GM18870 (cell line): ENCODE results near the gene LARGE2.

Experiments
- ATAC-seq: cut with Tn5 transposase; IDR thresholded peaks from one replicate; pipeline ENCODE4 v1.9.1; 2021; ENCODE audit warnings: moderate library complexity; ENCODE audit not compliant: unreplicated experiment

LARGE2 gene

GRCh38 chr11:45928535-45929215 is 6.2 kb downstream of the LARGE2 start:
- ATAC-seq = no peak

DNA sequence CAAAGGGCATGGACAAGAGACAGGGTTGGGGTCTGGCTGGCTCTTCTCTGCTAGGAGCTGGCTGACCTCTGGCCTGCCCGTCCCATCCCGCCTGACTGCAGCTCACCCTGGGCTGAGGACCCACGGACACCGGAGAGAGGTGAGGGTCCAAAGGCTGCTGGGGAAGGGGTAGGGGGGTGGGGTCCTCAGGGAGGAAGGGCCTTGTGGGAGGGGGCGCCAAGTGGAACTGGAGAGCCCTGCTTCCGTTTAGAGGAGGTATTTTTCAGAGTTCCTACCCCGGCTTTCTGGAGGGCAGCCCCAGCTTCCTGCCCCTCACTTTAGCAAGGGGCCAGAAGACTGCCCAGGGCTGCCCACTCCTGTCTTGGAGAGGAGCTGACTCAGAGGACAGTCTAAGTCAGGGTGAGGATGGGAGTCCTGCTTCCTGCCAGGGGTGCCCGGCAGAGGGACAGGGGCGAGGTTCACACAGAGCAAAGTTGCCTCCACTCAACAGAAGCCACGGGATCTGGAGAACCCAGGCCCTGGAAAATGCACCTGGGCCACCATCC is 7.1 kb downstream of the LARGE2 start:
- no peak for ATAC-seq

- peak; percentile 91 for ATAC-seq
Observed at GRCh38 chr11:45930031-45930794, 7.8 kb downstream of the LARGE2 start.

DNA sequence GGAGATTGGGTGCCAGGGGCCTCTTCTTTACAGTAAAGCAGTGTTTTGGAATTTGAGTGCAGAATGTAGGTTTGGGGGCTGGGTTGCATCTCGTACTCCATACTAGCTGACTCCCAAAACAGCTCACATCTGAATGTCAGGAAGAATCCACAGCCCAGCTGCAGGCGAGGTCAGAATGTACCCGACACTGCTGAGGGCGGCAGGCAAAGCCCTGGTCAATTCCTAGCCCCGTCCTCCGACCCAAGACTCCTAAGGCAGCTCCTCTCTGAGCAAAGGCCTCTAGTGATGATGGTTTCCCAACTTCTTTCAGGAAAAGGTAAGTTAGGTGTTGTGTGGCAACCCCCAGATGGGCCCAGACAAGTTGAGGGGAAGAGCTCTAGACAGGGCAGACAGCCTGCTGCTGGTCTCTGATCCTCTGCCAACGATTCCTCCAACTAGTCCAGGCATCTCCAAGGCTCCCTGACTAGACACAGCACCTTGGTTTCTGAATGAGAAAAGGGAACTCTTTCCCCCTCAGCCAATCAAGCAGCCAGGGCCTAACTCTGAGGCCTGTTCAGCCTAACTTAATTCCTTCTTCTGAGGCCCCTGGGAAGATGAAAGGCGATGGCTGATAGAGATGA is 8.6 kb downstream of the LARGE2 start:
- no peak for ATAC-seq

DNA sequence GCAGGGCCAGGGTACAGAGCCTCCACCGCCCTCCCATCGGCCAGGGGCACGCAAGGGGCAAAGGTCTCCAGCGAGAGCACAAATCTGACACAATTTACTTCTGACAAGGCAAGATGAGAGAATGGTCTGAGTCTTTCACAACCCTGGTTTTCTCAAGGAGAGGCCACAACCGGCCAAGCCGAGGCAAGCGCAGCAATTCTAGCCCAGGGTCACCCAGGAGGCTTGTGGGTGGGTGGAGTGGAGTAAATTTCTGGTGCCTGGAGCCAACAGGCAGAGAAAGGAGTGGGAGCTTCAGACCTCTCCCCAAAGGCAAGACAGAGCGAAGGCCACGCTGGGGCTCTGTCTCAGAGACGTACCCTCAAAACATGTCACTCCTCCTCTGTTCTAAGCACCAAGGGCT is 9.3 kb downstream of the LARGE2 start:
- no peak for ATAC-seq

DNA sequence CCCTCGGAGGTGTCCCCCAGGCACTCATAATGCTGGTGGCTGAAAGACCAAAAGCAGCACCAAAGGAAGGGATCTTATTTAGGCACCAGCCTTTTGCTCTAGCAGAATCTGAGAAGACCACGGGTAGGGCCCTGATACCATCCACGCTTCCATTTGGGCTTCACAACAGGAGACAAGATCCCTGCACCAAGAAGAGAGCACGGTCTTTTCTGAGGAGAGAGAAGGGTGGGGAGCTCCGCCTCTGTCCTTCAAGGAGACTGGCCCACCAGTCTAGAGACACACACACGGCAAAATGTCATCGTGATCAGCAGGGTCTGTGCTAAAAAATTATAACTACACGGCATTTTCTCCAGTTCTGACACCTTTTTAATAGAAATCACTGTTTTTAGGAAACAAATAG is 9.8 kb downstream of the LARGE2 start:
- no peak for ATAC-seq

- no peak for ATAC-seq
Observed at GRCh38 chr11:45933131-45933831, 10.8 kb downstream of the LARGE2 start.

- ATAC-seq = no peak
Observed at GRCh38 chr11:45933846-45934579, 11.6 kb downstream of the LARGE2 start.

DNA sequence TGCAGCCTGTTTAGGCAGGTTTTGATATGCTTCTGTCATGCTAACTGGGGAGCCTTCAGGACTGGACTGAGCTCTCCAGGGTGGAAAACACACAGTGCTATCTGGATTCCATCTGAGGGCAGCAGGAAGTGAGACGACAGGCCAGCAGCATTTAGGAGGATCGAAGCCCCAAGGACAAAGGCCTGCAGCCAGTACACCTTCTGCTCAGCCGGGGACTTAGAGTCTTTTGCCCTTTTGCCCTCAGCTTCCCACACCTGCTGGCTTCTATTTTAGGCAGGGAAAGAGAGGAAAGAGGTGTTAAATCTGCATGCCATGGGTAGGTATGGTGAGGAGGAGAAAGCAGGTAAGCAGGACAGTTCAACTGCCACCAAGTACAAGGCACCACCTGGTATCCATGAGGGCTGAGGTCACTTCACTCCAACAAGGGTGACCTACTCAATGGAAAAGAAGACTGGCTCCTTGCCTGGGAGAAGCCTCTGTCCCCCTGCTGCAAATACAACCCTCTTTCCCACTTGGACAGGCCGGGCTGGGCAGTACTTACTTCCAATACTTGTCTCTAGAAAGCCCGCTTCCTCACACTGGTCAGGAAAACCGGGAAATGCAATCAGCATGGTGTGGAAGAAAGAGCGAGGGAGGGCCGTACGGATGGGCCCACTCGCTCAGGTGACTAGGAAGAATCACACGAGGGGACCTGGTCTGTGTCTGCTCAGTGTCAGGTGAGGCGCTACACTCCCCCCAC is 12.3 kb downstream of the LARGE2 start:
- no peak for ATAC-seq

DNA sequence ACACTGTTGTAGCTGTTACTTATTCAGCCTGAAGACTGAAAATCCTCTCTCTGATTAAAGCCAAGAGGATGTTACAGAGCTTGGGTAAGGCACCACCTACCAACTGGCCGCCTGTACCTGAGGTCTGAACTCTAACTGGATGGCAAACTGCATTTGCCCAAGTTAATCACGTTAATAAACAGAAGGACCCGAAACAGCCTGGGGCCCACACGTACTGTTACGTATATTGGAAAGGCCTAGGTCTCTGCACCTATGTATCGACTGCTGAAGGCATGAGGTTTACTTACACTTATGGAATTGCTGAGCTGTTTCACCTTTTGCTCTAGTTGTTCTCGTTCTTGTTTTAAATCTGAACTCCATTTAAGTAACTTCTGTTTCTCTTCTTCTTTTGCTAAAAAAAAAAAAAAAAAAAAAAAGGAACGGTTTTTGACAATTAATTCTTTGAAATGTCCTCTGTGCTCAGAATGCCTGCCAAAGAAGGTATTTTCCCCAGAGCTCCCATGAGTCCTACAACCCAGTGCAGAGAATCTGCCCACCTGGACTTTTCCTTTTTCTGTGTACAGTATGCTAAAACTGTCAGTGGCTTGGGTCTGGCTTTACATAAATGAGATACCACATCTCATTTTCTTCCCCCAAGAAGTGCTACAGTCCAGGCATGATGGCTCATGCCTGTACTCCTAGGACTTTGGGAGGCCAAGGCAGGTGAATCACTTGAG is 13.1 kb downstream of the LARGE2 start:
- no peak for ATAC-seq

DNA sequence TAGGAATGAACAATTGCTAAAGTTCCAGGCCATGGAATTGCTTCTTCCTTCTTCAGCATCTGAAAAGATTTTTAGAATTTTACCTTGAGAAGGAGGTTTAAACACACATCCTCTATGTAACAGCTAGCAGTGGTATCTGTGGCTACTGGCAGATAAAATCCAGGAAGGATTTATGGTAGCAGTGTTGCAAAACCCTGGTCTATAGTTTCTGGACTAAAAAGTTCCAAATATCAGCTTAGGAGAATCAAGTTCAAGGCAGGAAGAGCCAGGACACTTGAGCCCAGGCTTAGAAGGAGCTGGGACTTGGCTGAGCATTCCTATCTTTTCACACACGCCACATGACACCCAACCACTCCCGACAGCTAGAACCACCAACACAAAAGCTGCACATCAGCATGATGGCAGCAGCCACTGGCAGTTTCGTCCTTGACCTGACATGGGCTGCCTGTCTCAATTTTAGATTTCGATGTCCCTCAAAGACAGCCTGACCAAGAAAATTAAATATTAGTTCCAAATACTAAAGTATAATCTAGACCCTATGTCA is 14.1 kb downstream of the LARGE2 start:
- no peak for ATAC-seq

- ATAC-seq = no peak
Observed at GRCh38 chr11:45937916-45938315, 15.5 kb downstream of the LARGE2 start.

DNA sequence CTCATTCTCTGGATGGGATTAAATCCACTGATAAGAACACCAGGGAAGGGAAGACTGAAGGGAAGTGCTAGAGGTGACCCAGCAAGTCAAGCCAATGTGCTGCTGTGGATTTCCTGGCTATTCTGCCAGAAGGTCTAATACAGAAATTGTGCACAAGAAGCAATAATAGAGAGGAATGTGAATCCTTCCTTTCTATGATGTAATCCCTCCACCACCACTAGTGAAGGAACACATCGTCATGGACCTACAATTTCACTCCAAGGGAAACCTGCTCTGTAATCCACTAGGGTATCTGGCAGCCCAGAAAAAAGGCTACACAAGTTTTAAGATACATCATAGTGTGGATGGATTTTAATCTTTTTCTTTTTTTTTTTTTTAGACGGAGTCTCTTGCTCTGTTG is 17.4 kb downstream of the LARGE2 start:
- ATAC-seq = no peak

- no peak for ATAC-seq
Observed at GRCh38 chr11:45941285-45941684, 18.8 kb downstream of the LARGE2 start.

GRCh38 chr11:45942381-45942780 is 19.9 kb downstream of the LARGE2 start:
- ATAC-seq = no peak

DNA sequence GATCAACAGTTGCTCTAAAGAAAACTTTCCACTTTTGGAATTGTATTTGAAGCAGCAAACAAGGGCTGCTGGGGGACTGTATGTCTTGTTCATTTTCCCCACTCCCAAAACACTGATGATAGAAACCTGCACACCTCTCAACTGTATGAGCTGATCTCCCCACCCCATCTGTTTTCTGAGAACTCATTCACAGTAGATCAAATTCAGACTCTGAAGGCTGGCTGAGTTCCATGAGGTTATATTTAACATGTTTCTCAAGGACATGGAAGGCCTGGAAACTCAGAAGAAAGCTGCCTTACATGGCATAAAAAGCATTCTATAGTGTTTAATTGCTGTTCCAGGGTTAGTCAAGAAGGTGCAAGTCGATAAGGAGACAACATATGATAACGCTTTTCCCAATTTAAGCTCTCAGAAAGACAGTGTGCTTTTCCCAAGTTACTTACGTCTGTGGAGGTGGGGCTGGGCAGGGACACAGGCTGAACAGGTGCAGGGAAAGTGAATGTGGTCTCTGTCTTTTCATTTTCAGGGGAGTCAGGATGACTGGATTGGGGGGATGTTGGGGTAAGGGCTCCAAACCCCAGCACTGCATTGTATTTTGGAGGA is 23.0 kb downstream of the LARGE2 start:
- ATAC-seq = no peak

GRCh38 chr11:45947885-45948284 is 25.4 kb downstream of the LARGE2 start:
- ATAC-seq = no peak

DNA sequence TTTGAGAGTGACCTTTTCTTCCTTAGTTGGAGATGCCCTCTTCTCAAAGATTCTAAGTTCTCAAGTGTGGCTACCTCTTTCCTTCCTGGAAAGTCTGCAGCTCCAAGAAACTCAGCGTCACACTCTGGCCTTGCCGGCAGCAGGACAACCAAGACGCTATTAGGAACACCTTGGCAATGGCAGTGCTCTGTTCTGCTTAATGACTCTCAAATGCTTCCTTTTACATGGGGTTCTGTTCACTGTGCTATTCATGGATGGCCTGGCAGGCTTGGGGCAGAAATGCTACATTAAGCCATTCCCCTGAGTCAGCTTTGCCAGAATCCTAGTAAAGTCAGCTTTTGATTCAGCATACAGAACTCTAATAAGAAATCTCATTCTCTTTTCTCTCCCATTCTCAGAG is 25.9 kb downstream of the LARGE2 start:
- no peak for ATAC-seq

DNA sequence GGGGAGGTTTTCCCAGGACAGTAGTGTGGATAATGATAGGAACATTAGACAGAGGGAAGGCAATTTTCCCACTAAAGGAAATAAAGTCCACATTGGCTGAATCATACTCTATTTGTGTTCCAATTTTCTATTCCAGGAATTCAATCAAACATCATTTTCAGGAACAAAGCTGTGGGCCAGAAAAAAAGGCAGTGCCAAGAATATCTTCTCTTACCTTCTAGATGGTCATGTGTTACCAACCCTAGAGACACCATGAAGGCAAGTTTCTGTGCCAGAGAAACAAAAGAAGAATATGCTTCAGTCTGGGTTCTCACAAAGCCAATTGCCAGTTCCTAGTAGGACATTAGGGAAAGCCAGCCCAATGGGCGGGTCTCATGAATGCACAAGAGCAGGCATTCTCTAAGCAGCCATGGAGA is 27.5 kb downstream of the LARGE2 start:
- no peak for ATAC-seq
